Memory B cell (primary cell): ENCODE data around the gene DNAJC7.
"Not testable (repeated sequence)": the region's sequence is repeated elsewhere in the genome, so short reads cannot be mapped to it uniquely, and the experiment has no call there.

Source experiments
- ATAC-seq: fragments of 150-1000 bp; cut with Tn5 transposase; 2 replicates; pipeline ENCODE4 v1.10.0; 2021; ENCODE audit warnings: low read depth, mild to moderate bottlenecking, moderate library complexity
- DNase-seq, 2 donors: peaks; one replicate each; pipeline ENCODE4 v3.0.0; 2022; ENCODE audit warnings: low spot score in 2 of 2
- H3K27ac Mint-ChIP-seq: one replicate; pipeline ENCODE4 v1.8.0; 2022; ENCODE audit warnings: mild to moderate bottlenecking, moderate library complexity, mixed read lengths
- H3K27me3 Mint-ChIP-seq: one replicate; pipeline ENCODE4 v1.8.0; 2022; ENCODE audit warnings: mixed read lengths
- H3K36me3 Mint-ChIP-seq: one replicate; pipeline ENCODE4 v1.8.0; 2022; ENCODE audit warnings: mild to moderate bottlenecking, mixed read lengths
- H3K4me1 Mint-ChIP-seq: one replicate; pipeline ENCODE4 v1.8.0; 2022; ENCODE audit warnings: mixed read lengths
- H3K4me3 Mint-ChIP-seq: one replicate; pipeline ENCODE4 v1.8.0; 2022; ENCODE audit warnings: mild to moderate bottlenecking, moderate library complexity, mixed read lengths
- H3K9me3 Mint-ChIP-seq: one replicate; pipeline ENCODE4 v1.8.0; 2022; ENCODE audit warnings: mixed read lengths

The DNAJC7 gene

GRCh38 chr17:42012363-42012762 is 4.9 kb downstream of the DNAJC7 start:
- not testable (repeated sequence) for H3K27me3 Mint-ChIP-seq, DNase-seq, H3K27ac Mint-ChIP-seq, ATAC-seq, H3K4me3 Mint-ChIP-seq, H3K36me3 Mint-ChIP-seq, H3K9me3 Mint-ChIP-seq
- peaks cover 44% of the 10 kb centered on the region for H3K4me1 Mint-ChIP-seq

GRCh38 chr17:42010898-42011516 is 6.2 kb downstream of the DNAJC7 start:
- Mint-ChIP-seq H3K36me3 (peaks cover 4% of the 10 kb centered on the region), H3K4me1 (peaks cover 39% of the 10 kb centered on the region), H3K4me3 (no peak overlapping the region), H3K27ac (peak overlapping the region; percentile 25), H3K27me3 (no peaks in the 10 kb centered on the region), H3K9me3 (no peaks in the 10 kb centered on the region)
- DNase-seq = no peak
- ATAC-seq = no peak

- H3K36me3 Mint-ChIP-seq, H3K9me3 Mint-ChIP-seq, ATAC-seq, H3K4me3 Mint-ChIP-seq, H3K27me3 Mint-ChIP-seq, DNase-seq: not testable (repeated sequence)
- H3K4me1 Mint-ChIP-seq = peaks cover 35% of the 10 kb centered on the region
- H3K27ac Mint-ChIP-seq = peak overlapping the region; percentile 25
These were observed 7.0 kb downstream of the DNAJC7 start for GRCh38 chr17:42010266-42010680.

- DNase-seq (no peak), ATAC-seq (peak; percentile 53)
- no peak overlapping the region for H3K4me3 Mint-ChIP-seq
- H3K36me3 Mint-ChIP-seq = peaks cover 4% of the 10 kb centered on the region
- H3K27ac Mint-ChIP-seq = no peak overlapping the region
- peaks cover 33% of the 10 kb centered on the region for H3K4me1 Mint-ChIP-seq
- no peaks in the 10 kb centered on the region for H3K27me3 Mint-ChIP-seq
- H3K9me3 Mint-ChIP-seq = no peaks in the 10 kb centered on the region
These were observed 8.1 kb downstream of the DNAJC7 start for GRCh38 chr17:42009170-42009569.

- peaks cover 13% of the 10 kb centered on the region for H3K36me3 Mint-ChIP-seq
- H3K27me3 Mint-ChIP-seq = no peaks in the 10 kb centered on the region
- no peak for ATAC-seq
- no peak overlapping the region for H3K4me3 Mint-ChIP-seq
- no peaks in the 10 kb centered on the region for H3K9me3 Mint-ChIP-seq
- H3K4me1 Mint-ChIP-seq = peaks cover 19% of the 10 kb centered on the region
- DNase-seq = no peak
- no peak overlapping the region for H3K27ac Mint-ChIP-seq
These were observed 12.1 kb downstream of the DNAJC7 start for GRCh38 chr17:42005166-42005565.

- ATAC-seq (no peak), DNase-seq (no peak)
- Mint-ChIP-seq H3K9me3 (no peaks in the 10 kb centered on the region), H3K4me1 (peaks cover 12% of the 10 kb centered on the region), H3K4me3 (no peak overlapping the region), H3K27me3 (no peaks in the 10 kb centered on the region), H3K36me3 (peaks cover 18% of the 10 kb centered on the region), H3K27ac (peak overlapping the region; percentile 8)
These were observed 14.4 kb downstream of the DNAJC7 start for GRCh38 chr17:42002792-42003301.

- no peaks in the 10 kb centered on the region for H3K27me3 Mint-ChIP-seq
- H3K4me3 Mint-ChIP-seq = no peak overlapping the region
- peaks cover 20% of the 10 kb centered on the region for H3K36me3 Mint-ChIP-seq
- no peak overlapping the region for H3K27ac Mint-ChIP-seq
- H3K4me1 Mint-ChIP-seq = peaks cover 12% of the 10 kb centered on the region
- no peaks in the 10 kb centered on the region for H3K9me3 Mint-ChIP-seq
- no peak for DNase-seq
- no peak for ATAC-seq
These were observed 15.0 kb downstream of the DNAJC7 start for GRCh38 chr17:42002175-42002791.

- Mint-ChIP-seq H3K4me1 (peaks cover 13% of the 10 kb centered on the region), H3K27me3 (no peaks in the 10 kb centered on the region), H3K4me3 (no peak overlapping the region), H3K9me3 (no peaks in the 10 kb centered on the region), H3K27ac (no peak overlapping the region), H3K36me3 (peaks cover 21% of the 10 kb centered on the region)
- ATAC-seq (no peak), DNase-seq (no peak)
These were observed 15.5 kb downstream of the DNAJC7 start for GRCh38 chr17:42001729-42002128.

- Mint-ChIP-seq H3K27me3 (no peaks in the 10 kb centered on the region), H3K27ac (no peak overlapping the region), H3K36me3 (peaks cover 28% of the 10 kb centered on the region), H3K9me3 (no peaks in the 10 kb centered on the region), H3K4me1 (peaks cover 24% of the 10 kb centered on the region), H3K4me3 (no peak overlapping the region)
- DNase-seq = no peak
- no peak for ATAC-seq
These were observed 16.7 kb downstream of the DNAJC7 start for GRCh38 chr17:42000413-42001133.

- H3K27ac Mint-ChIP-seq = no peak overlapping the region
These were observed 18.7 kb downstream of the DNAJC7 start for GRCh38 chr17:41998497-41998896.

GRCh38 chr17:41996855-41997164 is 20.4 kb downstream of the DNAJC7 start:
- no peaks in the 10 kb centered on the region for H3K27me3 Mint-ChIP-seq
- DNase-seq = no peak
- H3K4me3 Mint-ChIP-seq = peak overlapping the region; percentile 76
- H3K27ac Mint-ChIP-seq = peak overlapping the region; percentile 92
- no peak for ATAC-seq
- no peaks in the 10 kb centered on the region for H3K9me3 Mint-ChIP-seq
- peaks cover 25% of the 10 kb centered on the region for H3K36me3 Mint-ChIP-seq
- H3K4me1 Mint-ChIP-seq = peaks cover 20% of the 10 kb centered on the region

More at GRCh38 chr17:41998497-41998896, 18.7 kb downstream of the DNAJC7 start:
- H3K27me3 Mint-ChIP-seq = no peaks in the 10 kb centered on the region
- DNase-seq (no peak), ATAC-seq (no peak)
- peaks cover 29% of the 10 kb centered on the region for H3K36me3 Mint-ChIP-seq
- H3K9me3 Mint-ChIP-seq = no peaks in the 10 kb centered on the region
- peaks cover 24% of the 10 kb centered on the region for H3K4me1 Mint-ChIP-seq
- no peak overlapping the region for H3K4me3 Mint-ChIP-seq

- Mint-ChIP-seq H3K36me3 (peaks cover 26% of the 10 kb centered on the region), H3K27ac (no peak overlapping the region), H3K9me3 (no peaks in the 10 kb centered on the region), H3K27me3 (no peaks in the 10 kb centered on the region), H3K4me1 (peaks cover 14% of the 10 kb centered on the region), H3K4me3 (no peak overlapping the region)
- ATAC-seq = no peak
- DNase-seq = no peak
These were observed 24.7 kb downstream of the DNAJC7 start for GRCh38 chr17:41992576-41992975.

- Mint-ChIP-seq H3K36me3 (peaks cover 21% of the 10 kb centered on the region), H3K4me3 (no peak overlapping the region), H3K27ac (no peak overlapping the region), H3K27me3 (no peaks in the 10 kb centered on the region), H3K4me1 (no peaks in the 10 kb centered on the region), H3K9me3 (no peaks in the 10 kb centered on the region)
- no peak for ATAC-seq
- no peak for DNase-seq
These were observed 27.4 kb downstream of the DNAJC7 start for GRCh38 chr17:41989702-41990419.

- no peaks in the 10 kb centered on the region for H3K27me3 Mint-ChIP-seq
- H3K27ac Mint-ChIP-seq = peak overlapping the region; percentile 28
- DNase-seq (no peak), ATAC-seq (no peak)
- H3K9me3 Mint-ChIP-seq = no peaks in the 10 kb centered on the region
- H3K4me1 Mint-ChIP-seq = peaks cover 7% of the 10 kb centered on the region
- H3K36me3 Mint-ChIP-seq = peaks cover 24% of the 10 kb centered on the region
- H3K4me3 Mint-ChIP-seq = no peak overlapping the region
These were observed 28.8 kb downstream of the DNAJC7 start for GRCh38 chr17:41988418-41988817.
